Spleen (tissue), 11 donors: ENCODE data around the gene ATF7IP2. TPM values are rescaled to one million over a fixed set of nuclear protein-coding genes. Genes with fewer than 3 reads are reported as not detected.
"Not testable (repeated sequence)": the region's sequence is repeated elsewhere in the genome, so short reads cannot be mapped to it uniquely, and the experiment has no call there.

Experiments used
- DNase-seq: peaks from one replicate; pipeline ENCODE4 v3.0.0-alpha.2; 2020
- H3K27ac ChIP-seq, 8 donors: fragments of 200-600 bp; sonication (generic) in 7 of 8; 1 replicate in 4 of 8; 2 replicates in 4 of 8; pipeline versions ENCODE4 v1.5.0 to v1.8.0; 2016 to 2021; ENCODE audit warnings: inconsistent platforms in 4 of 8, mild to moderate bottlenecking in 4 of 8, moderate library complexity in 1 of 8
- H3K27me3 ChIP-seq, 7 donors: fragments of 200-600 bp; sonication (generic) in 6 of 7; replicated peaks in 1 of 7; 1 replicate in 4 of 7; 2 replicates in 3 of 7; pipeline versions ENCODE4 v1.5.0 to v1.8.0; 2016 to 2021; ENCODE audit warnings: inconsistent platforms in 3 of 7, mild to moderate bottlenecking in 1 of 7
- H3K36me3 ChIP-seq, 6 donors: fragments of 200-600 bp; sonication (generic) in 5 of 6; 1 replicate in 4 of 6; 2 replicates in 2 of 6; pipeline versions ENCODE4 v1.5.0 to v1.8.0; 2016 to 2021; ENCODE audit warnings: inconsistent platforms in 2 of 6
- H3K4me1 ChIP-seq, 6 donors: fragments of 200-600 bp; sonication (generic) in 5 of 6; 1 replicate in 3 of 6; 2 replicates in 3 of 6; pipeline versions ENCODE4 v1.5.0 to v1.8.0; 2016 to 2021; ENCODE audit warnings: inconsistent platforms in 3 of 6
- H3K4me3 ChIP-seq, 8 donors: fragments of 200-600 bp; sonication (generic) in 7 of 8; 1 replicate in 4 of 8; 2 replicates in 4 of 8; pipeline versions ENCODE4 v1.5.0 to v1.8.0; 2016 to 2021; ENCODE audit warnings: inconsistent platforms in 4 of 8, mild to moderate bottlenecking in 4 of 8, moderate library complexity in 2 of 8
- H3K9me3 ChIP-seq, 8 donors: fragments of 200-600 bp; sonication (generic) in 7 of 8; 1 replicate in 4 of 8; 2 replicates in 4 of 8; pipeline versions ENCODE4 v1.5.0 to v1.8.0; 2016 to 2021; ENCODE audit warnings: inconsistent platforms in 4 of 8
- CTCF ChIP-seq, 11 experiments: fragments of 200-600 bp in 7 of 11; fragments of 450-650 bp in 4 of 11; sonication (generic) in 4 of 11; IDR thresholded peaks in 8 of 11; conservative IDR thresholded peaks in 3 of 11; 1 replicate in 7 of 11; 2 replicates in 4 of 11; pipeline versions ENCODE4 v1.4.0 to v1.8.0; 2016 to 2021; ENCODE audit warnings: antibody characterized with exemption in 11 of 11, inconsistent platforms in 4 of 11, mild to moderate bottlenecking in 1 of 11
- POLR2A ChIP-seq, 3 donors: fragments of 450-650 bp; IDR thresholded peaks; one replicate each; pipeline ENCODE4 v1.5.1; 2017; ENCODE audit warnings: antibody characterized with exemption in 3 of 3, mild to moderate bottlenecking in 1 of 3
- POLR2AphosphoS5 ChIP-seq, 3 donors: sonication (generic); formaldehyde crosslinking; IDR thresholded peaks; one replicate each; pipeline ENCODE4 v1.5.1; 2017; ENCODE audit warnings: antibody characterized with exemption in 3 of 3
- WGBS, 5 donors: extraction: QIAGEN DNeasy Blood & Tissue Kit in 3 of 5; methylation state at CpG; one replicate each; pipeline versions ENCODE4 v1.1.5 to v1.1.7; 2013 to 2018; 5-methylcytosine and 5-hydroxymethylcytosine counted together
- intact Hi-C: fragments of 100-400 bp; cut with DNase I; formaldehyde crosslinking; loops from one replicate; pipeline ENCODE4 v1.15.0; 2023; ENCODE audit warnings: low total_unique reads
- polyA plus RNA-seq, 3 donors: library from polyadenylated mRNA; stranded (reverse); fragments of 200-250 nt; gene quantifications; one replicate each; pipeline ENCODE4 v1.2.1, GENCODE V29; 2013
- total RNA-seq, 7 donors: library from RNA; depleted of rRNA in 3 of 7; stranded (reverse); fragments of >200 nt in 3 of 7; fragmentation: NEBNext Ultra II Directional in 4 of 7; extraction: Animal tissue kit (Norgen Biotek cat#: 25700) in 4 of 7; gene quantifications; one replicate each; pipeline versions ENCODE4 v1.1.0 to v1.2.1, GENCODE V29; 2016 to 2021
- donor health status: healthy with polysubstance abuse.
- donor health status: DM: no; HTN: no; CAD: no; lungs with moderate emphysema.
- donor health status: DM: no; HTN: no; CAD: no.
- donor health status: Bipolar disorder and iron deficiency.
- donor health status: healthy.
- donor health status: DM: no; HTN: no; CAD: no.
- donor health status: DM: yes; HTN: yes; CAD: no.

The ATF7IP2 gene
- total and polyA plus RNA-seq, 10 donors, result 26.2 to 45.4 (median 31.8) TPM

GRCh38 chr16:10412935-10413601 lies 27.2 kb downstream of the ATF7IP2 start:
- Histone ChIP-seq H3K4me1 (no peaks in the 10 kb centered on the region), H3K4me3 (no peak overlapping the region), H3K27ac (no peak overlapping the region), H3K9me3 (peaks cover 20 to 100% (median 98%) of the 10 kb centered on the region in 8 donors), H3K27me3 (no peaks in the 10 kb centered on the region), H3K36me3 (peaks cover 0 to 33% (median 0%) of the 10 kb centered on the region in 6 donors)
- no peak for DNase-seq
- WGBS, 5 donors, result 88 to 97% (median 91%) methylated on average over 5 of the region's 5 CpGs
- intact Hi-C loops, result no loop called here
- no peak for TF ChIP-seq POLR2AphosphoS5 (IDR thresholded peaks at IDR 0.05)
- no peak for TF ChIP-seq POLR2A (IDR thresholded peaks at IDR 0.05)

GRCh38 chr16:10418204-10418603 lies 32.3 kb downstream of the ATF7IP2 start:
- H3K27me3 ChIP-seq, intact Hi-C loops, H3K4me3 ChIP-seq, H3K27ac ChIP-seq, DNase-seq, H3K4me1 ChIP-seq: not testable (repeated sequence)
- H3K9me3 ChIP-seq, result peaks cover 15 to 78% (median 64%) of the 10 kb centered on the region in 8 donors
- H3K36me3 ChIP-seq, result peaks cover 0 to 51% (median 4%) of the 10 kb centered on the region in 6 donors
- WGBS, 5 donors, result 94 to 99% (median 98%) methylated on average over 6 of the region's 6 CpGs

GRCh38 chr16:10419701-10420100 lies 33.8 kb downstream of the ATF7IP2 start:
- Histone ChIP-seq H3K4me3 (no peak overlapping the region), H3K27ac (no peak overlapping the region), H3K36me3 (peaks cover 0 to 47% (median 4%) of the 10 kb centered on the region in 6 donors), H3K4me1 (no peaks in the 10 kb centered on the region), H3K27me3 (no peaks in the 10 kb centered on the region), H3K9me3 (peaks cover 15 to 63% (median 51%) of the 10 kb centered on the region in 8 donors)
- intact Hi-C loops, result no loop called here
- WGBS, 5 donors, result 90 to 100% (median 96%) methylated on average over 3 of the region's 3 CpGs
- TF ChIP-seq POLR2AphosphoS5 (IDR thresholded peaks at IDR 0.05) (no peak), CTCF (IDR thresholded peaks at IDR 0.05 in 8 of 11, conservative IDR thresholded peaks at IDR 0.05 in 3 of 11) (no peak), POLR2A (IDR thresholded peaks at IDR 0.05) (no peak)
- DNase-seq, result no peak

- no peaks in the 10 kb centered on the region for H3K27me3 ChIP-seq
- 95 to 99% (median 97%) methylated on average over 3 of the region's 3 CpGs for WGBS, 5 donors
- no peaks in the 10 kb centered on the region for H3K4me1 ChIP-seq
Measured at GRCh38 chr16:10421596-10421995, 35.7 kb downstream of the ATF7IP2 start.

More at GRCh38 chr16:10421596-10421995, 35.7 kb downstream of the ATF7IP2 start:
- peaks cover 0 to 37% (median 4%) of the 10 kb centered on the region in 6 donors for H3K36me3 ChIP-seq
- DNase-seq, result no peak
- intact Hi-C loops, result no loop called here
- H3K27ac ChIP-seq, result no peak overlapping the region
- TF ChIP-seq POLR2A (IDR thresholded peaks at IDR 0.05) (no peak), CTCF (IDR thresholded peaks at IDR 0.05 in 8 of 11, conservative IDR thresholded peaks at IDR 0.05 in 3 of 11) (no peak), POLR2AphosphoS5 (IDR thresholded peaks at IDR 0.05) (no peak)
- no peak overlapping the region for H3K4me3 ChIP-seq
- peaks cover 9 to 44% (median 32%) of the 10 kb centered on the region in 8 donors for H3K9me3 ChIP-seq
